Ovary (tissue), 3 donors: ENCODE data around the gene RANBP17.

ENCODE experiments used
- CTCF ChIP-seq, 3 donors: fragments of 450-650 bp in 2 of 3; fragments of 200-600 bp in 1 of 3; IDR thresholded peaks; one replicate each; pipeline versions ENCODE4 v1.5.1 to v1.8.0; 2016 to 2022; ENCODE audit warnings: antibody characterized with exemption in 3 of 3, mild to moderate bottlenecking in 1 of 3
- POLR2A ChIP-seq: fragments of 450-650 bp; IDR thresholded peaks from one replicate; pipeline ENCODE4 v1.6.1; 2017; ENCODE audit warnings: antibody characterized with exemption, mild to moderate bottlenecking, moderate library complexity
- donor health status: DM: no; HTN: no; CAD: no.

- no peak for TF ChIP-seq POLR2A
- no peak for TF ChIP-seq CTCF (IDR thresholded peaks at IDR 0.05)
Measured at GRCh38 chr5:171313481-171314206, 451.8 kb downstream of the RANBP17 start.
